Small intestine (tissue), 7 donors: ENCODE data around the gene S100A7A. TPM values are rescaled to one million over a fixed set of nuclear protein-coding genes. Genes with fewer than 3 reads are reported as not detected.

ENCODE experiments used
- DNase-seq, 2 donors: peaks; one replicate each; pipeline versions ENCODE4 v3.0.0 to v3.0.0-alpha.2; 2013
- FAIRE-seq: peaks from 2 replicates; lab custom pipeline; 2012; peaks lifted over from hg19 to GRCh38; lab: Jason Lieb, UNC
- H3K27ac ChIP-seq, 3 donors: one replicate each; pipeline ENCODE4 v1.5.1; 2013; ENCODE audit warnings: low read length in 2 of 3, mild to moderate bottlenecking in 2 of 3, control low read depth in 1 of 3, inconsistent platforms in 1 of 3, low read depth in 1 of 3, moderate library complexity in 1 of 3
- H3K27me3 ChIP-seq, 3 donors: one replicate each; pipeline ENCODE4 v1.6.1; 2013; ENCODE audit warnings: low read length in 3 of 3, inconsistent platforms in 1 of 3; ENCODE audit not compliant: control insufficient read depth in 3 of 3, insufficient read depth in 3 of 3
- H3K36me3 ChIP-seq, 3 donors: one replicate each; pipeline ENCODE4 v1.6.1; 2013; ENCODE audit warnings: low read length in 3 of 3, inconsistent platforms in 1 of 3, low read depth in 1 of 3, mild to moderate bottlenecking in 1 of 3, moderate library complexity in 1 of 3; ENCODE audit not compliant: control insufficient read depth in 3 of 3, insufficient read depth in 2 of 3
- H3K4me1 ChIP-seq, 3 donors: one replicate each; pipeline ENCODE4 v1.6.1; 2013; ENCODE audit warnings: low read length in 2 of 3, inconsistent platforms in 1 of 3, low read depth in 1 of 3, mild to moderate bottlenecking in 1 of 3, moderate library complexity in 1 of 3; ENCODE audit not compliant: control insufficient read depth in 3 of 3, insufficient read depth in 2 of 3
- H3K4me3 ChIP-seq, 3 donors: one replicate each; pipeline ENCODE4 v1.5.1; 2013; ENCODE audit warnings: low read length in 3 of 3, control low read depth in 1 of 3, inconsistent platforms in 1 of 3, low read depth in 1 of 3, mild to moderate bottlenecking in 1 of 3, moderate library complexity in 1 of 3
- H3K9me3 ChIP-seq, 2 donors: one replicate each; pipeline ENCODE4 v1.6.1; 2013; ENCODE audit warnings: low read depth in 1 of 2, low read length in 1 of 2; ENCODE audit not compliant: control insufficient read depth in 2 of 2, insufficient read depth in 1 of 2
- WGBS, 3 donors: extraction: QIAGEN DNeasy Blood & Tissue Kit; methylation state at CpG; one replicate each; pipeline ENCODE4 v1.1.7; 2013; 5-methylcytosine and 5-hydroxymethylcytosine counted together
- polyA plus RNA-seq, 4 donors: library from polyadenylated mRNA; stranded (reverse) in 3 of 4; unstranded in 1 of 4; fragments of 200-250 nt in 3 of 4; fragments of 120-200 nt in 1 of 4; gene quantifications; one replicate each; pipeline versions ENCODE4 v1.2.1 to v1.2.3, GENCODE V29; 2013
- donor health status: healthy with polysubstance abuse.
- donor health status: control.
- donor health status: control.
- donor health status: Bipolar disorder and iron deficiency.
- donor health status: healthy.

The S100A7A gene
- polyA plus RNA-seq, 4 donors: not detected

DNA sequence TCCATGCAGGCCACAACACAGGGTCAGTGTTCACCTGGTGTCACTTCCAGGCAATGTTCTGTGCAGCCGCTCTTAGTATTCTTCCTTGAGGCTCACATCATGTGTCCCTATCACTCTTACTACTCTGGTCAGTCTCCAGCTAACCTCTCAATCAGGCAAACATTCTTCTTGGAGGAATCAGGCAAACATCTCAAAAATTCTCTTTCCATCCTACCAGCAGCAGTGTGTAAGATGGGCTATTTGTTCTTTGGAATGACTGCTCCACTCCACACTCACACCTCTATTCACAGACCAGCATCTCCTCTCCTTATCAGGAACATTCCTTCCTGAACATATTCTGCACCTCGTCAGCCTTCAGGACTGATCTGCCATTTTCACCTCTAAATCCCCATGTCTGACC is 4.0 kb downstream of the S100A7A start:
- H3K4me1 ChIP-seq: no peaks in the 10 kb centered on the region
- DNase-seq (no peak), FAIRE-seq (no peak)
- peaks cover 0 to 4% (median 0%) of the 10 kb centered on the region in 3 donors for H3K27me3 ChIP-seq
- no peaks in the 10 kb centered on the region for H3K9me3 ChIP-seq
- WGBS, 3 donors: 61 to 71% (median 70%) methylated on average over 2 of the region's 2 CpGs
- no peaks in the 10 kb centered on the region for H3K36me3 ChIP-seq
- H3K4me3 ChIP-seq: no peak overlapping the region
- H3K27ac ChIP-seq: no peak overlapping the region

DNA sequence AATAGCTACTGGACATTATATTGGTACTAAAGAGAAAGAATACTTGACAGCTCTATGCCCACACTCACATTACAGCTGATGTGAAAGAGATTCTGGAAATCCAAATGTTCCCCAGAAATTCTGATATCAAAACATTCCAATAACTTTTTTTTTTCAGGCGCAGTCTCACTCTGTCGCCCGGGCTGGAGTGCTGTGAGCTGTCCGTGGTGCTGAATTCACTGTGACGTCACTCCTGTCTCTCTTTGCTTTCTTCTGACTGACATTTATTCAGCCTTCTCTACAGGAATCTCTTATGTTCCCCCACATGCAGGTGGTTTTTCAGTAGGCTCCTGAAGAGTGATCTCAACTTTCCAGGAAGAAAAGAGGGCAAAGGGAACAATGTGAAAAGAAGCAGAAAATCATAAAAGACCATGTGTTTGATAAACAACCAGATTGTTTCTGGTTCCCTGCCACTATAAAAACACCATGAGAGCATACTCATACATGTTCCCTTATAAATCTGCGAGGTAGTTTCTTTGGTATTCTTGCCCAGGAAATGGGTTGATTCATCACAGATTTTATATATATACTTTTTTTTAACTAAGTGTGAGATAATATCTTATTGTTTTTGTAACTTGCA is 6.2 kb downstream of the S100A7A start:
- no peaks in the 10 kb centered on the region for H3K36me3 ChIP-seq
- H3K27me3 ChIP-seq: peaks cover 0 to 4% (median 0%) of the 10 kb centered on the region in 3 donors
- DNase-seq (peak; percentile 61 to 83), FAIRE-seq (no peak)
- H3K27ac ChIP-seq: no peak overlapping the region
- WGBS, 3 donors: 5 to 10% (median 10%) methylated on average over 6 of the region's 6 CpGs
- no peaks in the 10 kb centered on the region for H3K4me1 ChIP-seq
- no peak overlapping the region for H3K4me3 ChIP-seq
- no peaks in the 10 kb centered on the region for H3K9me3 ChIP-seq

DNA sequence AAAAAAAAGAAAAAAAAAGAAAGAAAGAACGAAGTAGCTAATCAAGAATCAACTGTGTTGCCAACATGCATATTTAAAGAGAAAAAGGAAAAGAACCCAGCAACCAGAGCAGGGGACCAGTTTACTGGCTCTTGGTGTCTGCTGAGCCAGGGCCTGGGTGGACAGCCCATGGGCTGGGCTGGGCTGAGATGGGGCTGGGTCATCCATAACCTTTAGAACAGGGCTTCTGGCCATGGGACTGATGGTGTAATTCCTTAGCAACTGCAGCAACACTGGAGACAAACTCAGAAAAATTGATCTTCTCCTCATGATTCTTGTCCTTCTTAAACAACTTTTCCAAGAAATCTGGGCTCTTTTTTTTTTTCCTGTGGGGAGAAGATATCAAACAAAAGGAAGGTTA is 10.5 kb downstream of the S100A7A start:
- FAIRE-seq (no peak), DNase-seq (no peak)
- Histone ChIP-seq H3K36me3 (no peaks in the 10 kb centered on the region), H3K9me3 (no peaks in the 10 kb centered on the region), H3K27me3 (peaks cover 0 to 3% (median 0%) of the 10 kb centered on the region in 3 donors), H3K27ac (no peak overlapping the region), H3K4me1 (no peaks in the 10 kb centered on the region), H3K4me3 (no peak overlapping the region)
- WGBS, 3 donors: 22 to 52% (median 22%) methylated on average over 1 of the region's 1 CpG

DNA sequence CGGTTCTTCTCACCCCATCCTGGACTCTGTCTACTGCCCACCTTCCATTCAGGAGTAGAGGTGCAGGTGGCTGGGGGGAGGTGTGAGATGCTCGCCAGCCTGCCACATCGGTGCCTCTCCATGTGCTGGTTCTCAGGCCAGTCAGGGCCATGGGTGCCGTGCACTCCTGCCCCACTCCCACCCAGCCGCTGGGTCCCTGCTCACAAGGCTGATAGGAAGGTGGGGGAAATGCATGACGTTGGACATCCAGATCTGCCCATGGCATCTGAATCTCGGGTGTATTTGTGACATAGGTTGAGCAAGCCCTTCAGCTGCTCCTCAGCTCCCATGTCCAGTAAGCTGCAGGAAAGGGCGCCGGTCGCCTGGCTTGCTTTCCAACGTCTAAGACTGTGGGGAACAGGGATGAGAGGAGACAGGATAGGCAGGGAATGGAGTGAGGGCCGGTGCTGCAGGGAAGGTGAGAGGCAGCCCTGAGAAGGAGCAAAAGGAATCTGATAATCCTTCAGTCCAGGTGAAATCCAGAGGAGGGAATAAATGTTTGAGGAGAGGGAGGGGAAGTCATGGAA is 11.8 kb downstream of the S100A7A start:
- WGBS, 3 donors: 66 to 78% (median 76%) methylated on average over 12 of the region's 12 CpGs
- FAIRE-seq (no peak), DNase-seq (no peak)
- no peaks in the 10 kb centered on the region for H3K9me3 ChIP-seq
- peaks cover 0 to 3% (median 0%) of the 10 kb centered on the region in 3 donors for H3K27me3 ChIP-seq
- H3K4me1 ChIP-seq: no peaks in the 10 kb centered on the region
- no peak overlapping the region for H3K4me3 ChIP-seq
- no peaks in the 10 kb centered on the region for H3K36me3 ChIP-seq
- H3K27ac ChIP-seq: no peak overlapping the region

DNA sequence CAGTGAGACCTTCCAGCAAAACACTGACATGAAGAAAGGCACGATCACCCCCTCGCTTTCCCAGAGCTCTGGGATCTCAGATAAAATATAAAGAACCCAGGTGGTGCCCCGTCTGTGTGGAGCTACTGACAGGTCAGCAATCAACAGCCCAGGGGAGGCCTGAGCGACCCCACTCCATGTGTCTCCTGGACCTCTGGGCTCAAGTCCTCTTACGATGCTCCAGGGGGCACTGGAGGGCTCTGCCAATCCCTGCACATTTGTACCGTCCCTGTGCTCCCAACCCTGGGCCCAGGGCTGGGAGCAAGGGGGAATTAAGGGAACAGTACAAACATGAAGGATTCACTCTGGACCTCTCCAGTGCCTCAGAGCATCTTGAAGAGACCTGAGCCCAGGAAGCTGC is 12.5 kb downstream of the S100A7A start:
- FAIRE-seq (no peak), DNase-seq (no peak)
- WGBS, 3 donors: 46 to 59% (median 54%) methylated on average over 6 of the region's 6 CpGs
- H3K9me3 ChIP-seq: no peaks in the 10 kb centered on the region
- no peaks in the 10 kb centered on the region for H3K4me1 ChIP-seq
- peaks cover 0 to 3% (median 0%) of the 10 kb centered on the region in 3 donors for H3K27me3 ChIP-seq
- no peak overlapping the region for H3K4me3 ChIP-seq
- no peak overlapping the region for H3K27ac ChIP-seq
- H3K36me3 ChIP-seq: no peaks in the 10 kb centered on the region

DNA sequence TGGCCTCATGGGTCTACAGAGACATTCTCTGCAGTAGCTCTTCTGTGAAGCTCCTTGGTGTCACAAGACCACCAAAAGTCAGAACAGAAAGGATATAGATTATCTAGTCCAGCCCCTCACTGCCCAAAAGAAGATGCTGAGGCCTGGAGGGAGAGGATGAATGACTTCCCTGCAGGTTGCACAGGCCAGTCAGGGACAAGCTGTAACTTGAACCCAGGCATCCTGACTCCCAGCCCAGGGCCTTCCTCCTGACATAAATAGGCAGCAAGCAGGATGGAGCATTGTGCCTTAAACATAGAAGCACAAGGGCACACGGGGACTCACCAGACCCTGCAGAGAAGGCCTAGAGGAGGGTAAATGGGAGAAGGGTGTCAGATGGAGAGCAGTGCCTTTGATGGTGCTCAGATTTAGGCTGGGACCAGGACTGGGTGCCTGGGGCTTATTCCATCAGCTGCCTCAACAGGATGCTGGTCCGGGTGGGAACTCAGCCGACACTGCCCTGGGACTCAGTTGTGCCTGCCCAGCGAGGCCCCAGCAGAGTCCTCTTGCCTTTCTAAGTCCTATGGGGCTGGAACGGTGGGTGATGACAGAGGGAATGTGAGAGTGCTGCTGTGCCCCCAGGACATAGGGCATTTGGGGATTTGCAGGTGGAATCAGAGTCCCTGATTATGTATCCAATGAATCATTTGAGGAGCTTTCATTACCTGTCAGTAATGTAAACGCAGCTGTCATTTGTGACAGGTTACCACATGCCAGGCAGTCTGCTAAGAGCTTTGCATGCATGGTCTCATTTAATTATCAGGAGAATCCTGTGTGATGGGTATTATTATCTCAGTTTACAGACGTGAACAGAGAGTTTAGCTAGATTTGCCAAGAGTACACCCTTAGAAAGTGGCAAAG is 13.2 kb downstream of the S100A7A start:
- peaks cover 0 to 3% (median 0%) of the 10 kb centered on the region in 3 donors for H3K27me3 ChIP-seq
- no peak overlapping the region for H3K4me3 ChIP-seq
- H3K27ac ChIP-seq: no peak overlapping the region
- no peaks in the 10 kb centered on the region for H3K9me3 ChIP-seq
- 58 to 76% (median 58%) methylated on average over 7 of the region's 7 CpGs for WGBS, 3 donors
- no peak for DNase-seq
- FAIRE-seq: no peak
- H3K4me1 ChIP-seq: no peaks in the 10 kb centered on the region
- H3K36me3 ChIP-seq: no peaks in the 10 kb centered on the region

DNA sequence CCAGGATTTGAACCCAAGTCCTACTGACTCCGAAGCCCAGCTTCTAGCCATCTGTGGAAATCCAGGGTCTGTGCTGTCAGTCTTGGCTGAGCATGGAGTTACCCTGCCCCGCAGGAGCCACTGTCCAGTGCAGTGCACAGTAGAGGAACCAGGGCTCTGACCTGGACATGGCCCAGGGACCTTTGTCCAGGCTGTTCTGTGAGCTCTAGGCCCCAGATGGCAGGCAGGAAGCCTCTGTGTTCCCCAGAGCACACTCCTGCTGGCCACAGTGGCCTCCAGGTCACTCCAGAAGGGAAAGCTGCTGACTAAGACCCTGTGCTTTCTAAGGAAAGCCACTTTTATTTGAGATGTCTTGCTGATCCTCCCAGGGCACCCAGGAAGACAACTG is 13.8 kb downstream of the S100A7A start:
- Histone ChIP-seq H3K27ac (no peak overlapping the region), H3K4me3 (no peak overlapping the region), H3K4me1 (no peaks in the 10 kb centered on the region), H3K27me3 (peaks cover 0 to 3% (median 0%) of the 10 kb centered on the region in 3 donors), H3K36me3 (no peaks in the 10 kb centered on the region), H3K9me3 (no peaks in the 10 kb centered on the region)
- DNase-seq (no peak), FAIRE-seq (no peak)
- 83 to 86% (median 86%) methylated on average over 2 of the region's 2 CpGs for WGBS, 3 donors

DNA sequence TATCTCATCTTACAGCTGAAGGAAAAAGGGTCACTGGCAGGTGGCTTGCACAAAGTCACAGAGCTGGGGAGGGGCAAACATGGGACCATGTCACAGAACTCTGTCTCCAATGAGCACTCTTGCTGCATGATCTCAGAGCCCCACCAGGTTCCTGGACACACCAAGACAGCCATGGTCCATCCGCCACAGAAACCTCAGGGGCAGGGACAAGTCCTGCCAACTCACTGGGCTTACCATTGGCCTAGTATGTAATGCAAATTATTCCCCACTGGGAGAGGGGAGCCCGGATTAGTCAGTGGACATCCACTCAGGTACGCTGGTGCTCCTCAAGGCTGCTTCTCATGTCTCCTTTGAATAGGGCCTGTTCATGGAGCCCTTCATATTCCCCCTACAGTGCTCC is 14.2 kb downstream of the S100A7A start:
- Histone ChIP-seq H3K9me3 (no peaks in the 10 kb centered on the region), H3K27me3 (peaks cover 0 to 3% (median 0%) of the 10 kb centered on the region in 3 donors), H3K4me1 (no peaks in the 10 kb centered on the region), H3K27ac (no peak overlapping the region), H3K4me3 (no peak overlapping the region), H3K36me3 (no peaks in the 10 kb centered on the region)
- WGBS, 3 donors: 72 to 82% (median 77%) methylated on average over 3 of the region's 3 CpGs
- DNase-seq (no peak), FAIRE-seq (no peak)
